ENCODE measurements around the gene MOB3B. TPM values are rescaled to one million over a fixed set of nuclear protein-coding genes. Genes with fewer than 3 reads are reported as not detected.

Gene MOB3B
- total RNA-seq, 2 donors from 2014 or later = 0.85 to 2.9 TPM

- TF ChIP-seq CTCF (IDR thresholded peaks at IDR 0.05) = no peak
- H3K4me1 ChIP-seq = no peaks in the 10 kb centered on the region
- H3K27ac ChIP-seq = no peak overlapping the region
- no peaks in the 10 kb centered on the region for H3K9me3 ChIP-seq
- H3K36me3 ChIP-seq = peaks cover 13% of the 10 kb centered on the region
- H3K4me3 ChIP-seq = no peak overlapping the region
- DNase-seq (ENCODE audit: low spot score) = no peak
- no peaks in the 10 kb centered on the region for H3K27me3 ChIP-seq
Measured at GRCh38 chr9:27563738-27564430, 34.3 kb upstream of the MOB3B start.

DNA sequence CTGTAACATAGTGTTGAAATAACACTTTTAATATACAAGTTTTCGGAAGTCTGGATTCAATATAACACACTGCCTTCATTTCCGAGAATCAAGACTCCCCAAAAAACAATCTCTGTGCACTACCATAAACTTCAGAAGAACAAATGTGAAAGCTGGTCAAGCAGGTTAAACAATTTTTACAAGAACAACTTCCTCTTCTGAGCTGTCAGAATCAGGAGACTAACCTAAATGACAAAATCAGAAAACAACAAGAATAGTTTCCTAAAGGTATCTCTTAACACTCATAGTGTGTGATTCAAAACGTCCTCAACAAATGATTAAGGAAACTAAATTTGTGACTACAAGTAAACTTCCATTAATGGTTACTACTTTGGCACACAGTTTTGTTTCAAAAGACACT lies 32.1 kb upstream of the MOB3B start:
- H3K27ac ChIP-seq = no peak overlapping the region
- H3K27me3 ChIP-seq = no peaks in the 10 kb centered on the region
- H3K36me3 ChIP-seq = peaks cover 29% of the 10 kb centered on the region
- TF ChIP-seq CTCF (IDR thresholded peaks at IDR 0.05) = no peak
- no peaks in the 10 kb centered on the region for H3K9me3 ChIP-seq
- H3K4me1 ChIP-seq = no peaks in the 10 kb centered on the region
- H3K4me3 ChIP-seq = no peak overlapping the region
- no peak for DNase-seq (ENCODE audit: low spot score)

GRCh38 chr9:27560457-27560856 lies 30.8 kb upstream of the MOB3B start:
- Histone ChIP-seq H3K9me3 (no peaks in the 10 kb centered on the region), H3K27me3 (no peaks in the 10 kb centered on the region), H3K36me3 (peaks cover 36% of the 10 kb centered on the region), H3K4me1 (no peaks in the 10 kb centered on the region), H3K4me3 (no peak overlapping the region), H3K27ac (no peak overlapping the region)
- no peak for DNase-seq (ENCODE audit: low spot score)
- no peak for TF ChIP-seq CTCF (IDR thresholded peaks at IDR 0.05)

- no peak for TF ChIP-seq CTCF (IDR thresholded peaks at IDR 0.05)
- H3K4me1 ChIP-seq = no peaks in the 10 kb centered on the region
- no peak overlapping the region for H3K27ac ChIP-seq
- DNase-seq (ENCODE audit: low spot score) = no peak
- H3K27me3 ChIP-seq = no peaks in the 10 kb centered on the region
- no peaks in the 10 kb centered on the region for H3K9me3 ChIP-seq
- peaks cover 42% of the 10 kb centered on the region for H3K36me3 ChIP-seq
- H3K4me3 ChIP-seq = no peak overlapping the region
Measured at GRCh38 chr9:27558307-27558706, 28.7 kb upstream of the MOB3B start.

DNA sequence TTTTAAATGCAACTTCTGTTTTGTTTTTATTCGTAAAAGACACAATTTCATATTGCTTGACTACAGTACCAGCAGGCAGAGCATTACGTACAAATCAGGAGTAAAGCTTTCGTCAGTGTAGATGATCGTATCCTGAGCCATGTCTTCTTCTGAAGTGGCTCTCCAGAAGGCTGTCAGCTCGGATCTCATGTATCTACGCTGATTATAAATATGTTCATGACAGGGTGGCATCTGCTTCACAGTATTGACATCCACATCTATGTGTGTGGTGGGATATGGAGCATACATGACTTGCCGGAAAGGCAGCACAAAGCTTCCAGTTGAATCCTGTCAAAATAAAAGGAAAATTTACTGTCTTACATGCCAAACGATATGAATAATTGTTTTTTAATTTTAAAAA lies 26.9 kb upstream of the MOB3B start:
- H3K4me1 ChIP-seq = no peaks in the 10 kb centered on the region
- TF ChIP-seq CTCF (IDR thresholded peaks at IDR 0.05) = no peak
- no peak overlapping the region for H3K4me3 ChIP-seq
- peaks cover 42% of the 10 kb centered on the region for H3K36me3 ChIP-seq
- no peak for DNase-seq (ENCODE audit: low spot score)
- no peaks in the 10 kb centered on the region for H3K27me3 ChIP-seq
- no peak overlapping the region for H3K27ac ChIP-seq
- H3K9me3 ChIP-seq = no peaks in the 10 kb centered on the region

DNA sequence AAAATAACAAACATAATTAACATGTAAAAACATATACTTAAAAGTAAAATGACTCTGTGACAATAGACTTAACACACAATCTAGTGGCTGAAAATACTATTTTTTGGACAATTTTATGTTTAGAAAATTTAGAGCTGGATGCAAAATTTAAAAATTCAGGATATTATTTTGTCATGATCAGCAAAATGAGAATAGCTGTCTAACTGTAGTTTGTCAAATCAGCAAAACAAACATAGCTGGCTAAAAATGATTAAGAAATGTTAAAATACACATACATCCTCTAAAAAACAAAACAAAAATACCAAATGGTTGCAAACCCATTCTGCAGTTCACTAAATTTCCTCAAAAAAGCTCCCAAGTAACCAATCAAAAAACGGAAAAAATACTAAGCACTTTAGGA lies 25.1 kb upstream of the MOB3B start:
- Histone ChIP-seq H3K4me1 (no peaks in the 10 kb centered on the region), H3K27ac (no peak overlapping the region), H3K4me3 (no peak overlapping the region), H3K27me3 (no peaks in the 10 kb centered on the region), H3K9me3 (no peaks in the 10 kb centered on the region), H3K36me3 (peaks cover 41% of the 10 kb centered on the region)
- no peak for DNase-seq (ENCODE audit: low spot score)
- TF ChIP-seq CTCF (IDR thresholded peaks at IDR 0.05) = no peak

Data from right atrium auricular region (tissue), 2 donors.